Neuronal stem cell (in vitro differentiated cells): Measurements from ENCODE around the gene RAPGEF6.

Source experiments
- DNase-seq: peaks from one replicate; pipeline ENCODE4 v3.0.0-alpha.2; 2013; ENCODE audit warnings: low spot score
- H2AFZ ChIP-seq: one replicate; pipeline ENCODE4 v1.6.1; 2013; ENCODE audit warnings: mild to moderate bottlenecking, low read length, inconsistent platforms
- H2AK5ac ChIP-seq: 2 replicates; pipeline ENCODE4 v1.6.1; 2013; ENCODE audit warnings: low read depth, mild to moderate bottlenecking, inconsistent platforms, low read length, moderate library complexity, mixed read lengths
- H2BK120ac ChIP-seq: 2 replicates; pipeline ENCODE4 v1.6.1; 2013; ENCODE audit warnings: low read depth, mild to moderate bottlenecking, inconsistent platforms, low read length, moderate library complexity, mixed read lengths
- H2BK12ac ChIP-seq: one replicate; pipeline ENCODE4 v1.6.1; 2013; ENCODE audit warnings: low read length, inconsistent platforms
- H2BK15ac ChIP-seq: 2 replicates; pipeline ENCODE4 v1.6.1; 2013; ENCODE audit warnings: mild to moderate bottlenecking, low read length, inconsistent platforms, mixed read lengths
- H2BK5ac ChIP-seq: one replicate; pipeline ENCODE4 v1.6.1; 2013; ENCODE audit warnings: inconsistent platforms, mild to moderate bottlenecking, low read length, moderate library complexity
- H3K14ac ChIP-seq: one replicate; pipeline ENCODE4 v1.6.1; 2013; ENCODE audit warnings: low read length, inconsistent platforms
- H3K18ac ChIP-seq: 2 replicates; pipeline ENCODE4 v1.6.1; 2013; ENCODE audit warnings: low read length, inconsistent platforms
- H3K23ac ChIP-seq: 2 replicates; pipeline ENCODE4 v1.6.1; 2013; ENCODE audit warnings: low read depth, mild to moderate bottlenecking, mixed read lengths, low read length, inconsistent platforms; ENCODE audit not compliant: poor library complexity
- H3K27ac ChIP-seq: replicated peaks from 3 replicates; pipeline ENCODE4 v1.5.1; 2013; ENCODE audit warnings: low read length, inconsistent platforms
- H3K27me3 ChIP-seq, 3 experiments: 2 replicates each; pipeline ENCODE4 v1.6.1; 2013; ENCODE audit warnings: low read length in 3 of 3, mild to moderate bottlenecking in 2 of 3, inconsistent platforms in 1 of 3, low read depth in 1 of 3, mixed read lengths in 1 of 3, moderate library complexity in 1 of 3; ENCODE audit not compliant: control insufficient read depth in 3 of 3, insufficient read depth in 3 of 3
- H3K36me3 ChIP-seq, 2 donors: replicated peaks in 1 of 2; 2 replicates each; pipeline ENCODE4 v1.6.1; 2013; ENCODE audit warnings: low read length in 2 of 2; ENCODE audit not compliant: control insufficient read depth in 2 of 2, insufficient read depth in 2 of 2
- H3K4ac ChIP-seq: 2 replicates; pipeline ENCODE4 v1.6.1; 2013; ENCODE audit warnings: inconsistent platforms, mild to moderate bottlenecking, low read length, moderate library complexity
- H3K4me1 ChIP-seq, 2 donors: 1 replicate in 1 of 2; 2 replicates in 1 of 2; pipeline ENCODE4 v1.6.1; 2013; ENCODE audit warnings: low read length in 2 of 2, low read depth in 1 of 2; ENCODE audit not compliant: control insufficient read depth in 2 of 2, insufficient read depth in 1 of 2
- H3K4me2 ChIP-seq: one replicate; pipeline ENCODE4 v1.6.1; 2013; ENCODE audit warnings: mild to moderate bottlenecking, low read length, inconsistent platforms; ENCODE audit not compliant: insufficient read depth, poor library complexity, severe bottlenecking
- H3K4me3 ChIP-seq, 2 donors: 2 replicates each; pipeline ENCODE4 v1.5.1; 2013; ENCODE audit warnings: low read length in 2 of 2, mild to moderate bottlenecking in 2 of 2, inconsistent platforms in 1 of 2, moderate library complexity in 1 of 2
- H3K79me1 ChIP-seq: one replicate; pipeline ENCODE4 v1.6.1; 2013; ENCODE audit warnings: low read depth, mild to moderate bottlenecking, inconsistent platforms, low read length, moderate library complexity
- H3K9ac ChIP-seq: one replicate; pipeline ENCODE4 v1.6.1; 2013; ENCODE audit warnings: mild to moderate bottlenecking, low read depth, low read length, inconsistent platforms; ENCODE audit not compliant: poor library complexity
- H3K9me3 ChIP-seq, 2 donors: replicated peaks in 1 of 2; 2 replicates each; pipeline versions ENCODE3 to v1.6.1; 2013; ENCODE audit warnings: low read length in 2 of 2, mild to moderate bottlenecking in 2 of 2, inconsistent platforms in 1 of 2, low read depth in 1 of 2, mixed read lengths in 1 of 2, moderate library complexity in 1 of 2; ENCODE audit not compliant: control insufficient read depth in 2 of 2, insufficient read depth in 1 of 2
- H4K8ac ChIP-seq: one replicate; pipeline ENCODE4 v1.6.1; 2013; ENCODE audit warnings: low read depth, mild to moderate bottlenecking, inconsistent platforms, low read length, moderate library complexity
- H4K91ac ChIP-seq: one replicate; pipeline ENCODE4 v1.6.1; 2013; ENCODE audit warnings: low read length, low read depth, mild to moderate bottlenecking, inconsistent platforms; ENCODE audit not compliant: poor library complexity
- WGBS, 2 donors: extraction: QIAGEN DNeasy Blood & Tissue Kit; methylation state at CpG; one replicate each; pipeline ENCODE4 v1.1.7; 2013; ENCODE audit warnings: missing lambda C conversion rate in 2 of 2, mixed read lengths in 1 of 2; ENCODE audit not compliant: insufficient read length in 2 of 2, insufficient replicate concordance in 1 of 2; ENCODE audit errors: extremely low coverage in 2 of 2; 5-methylcytosine and 5-hydroxymethylcytosine counted together

The RAPGEF6 gene

DNA sequence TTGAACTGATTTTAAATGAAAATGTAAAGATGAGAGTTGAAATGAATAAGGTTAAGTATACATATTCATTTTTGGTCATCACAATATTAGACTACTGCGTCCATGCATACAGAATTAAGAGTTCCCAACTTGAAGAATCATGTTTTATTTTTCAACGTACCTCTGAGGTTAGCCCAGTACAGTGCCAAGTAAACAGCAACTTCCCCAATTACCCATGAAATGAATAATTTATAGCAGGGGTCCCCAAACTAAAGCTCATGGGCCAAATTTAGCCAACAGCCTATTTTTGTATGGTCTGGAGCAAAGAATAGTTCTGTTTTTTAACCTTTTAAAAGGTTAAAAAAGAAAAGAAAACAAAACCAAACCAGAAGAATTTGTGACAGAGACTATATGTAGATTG, 203.2 kb downstream of the RAPGEF6 start:
- Histone ChIP-seq H3K79me1 (no peaks in the 10 kb centered on the region), H4K91ac (no peak overlapping the region), H2BK5ac (no peak overlapping the region), H3K23ac (no peak overlapping the region), H3K4me2 (no peak overlapping the region), H3K27me3 (no peaks in the 10 kb centered on the region), H3K18ac (no peak overlapping the region), H2BK12ac (no peak overlapping the region), H2AK5ac (no peak overlapping the region), H3K4ac (no peak overlapping the region), H3K4me3 (no peak overlapping the region), H3K27ac (no peak overlapping the region), H3K9ac (no peak overlapping the region), H3K36me3 (peaks cover 10 to 96% of the 10 kb centered on the region in 2 donors), H3K4me1 (no peaks in the 10 kb centered on the region), H2BK15ac (no peak overlapping the region), H3K14ac (no peak overlapping the region), H3K9me3 (no peaks in the 10 kb centered on the region), H2BK120ac (no peak overlapping the region), H4K8ac (no peak overlapping the region), H2AFZ (no peak overlapping the region)
- whole genome bisulfite sequencing, 2 donors: no CpG with 5 or more reads among the region's 2 CpGs
- no peak for DNase-seq

DNA sequence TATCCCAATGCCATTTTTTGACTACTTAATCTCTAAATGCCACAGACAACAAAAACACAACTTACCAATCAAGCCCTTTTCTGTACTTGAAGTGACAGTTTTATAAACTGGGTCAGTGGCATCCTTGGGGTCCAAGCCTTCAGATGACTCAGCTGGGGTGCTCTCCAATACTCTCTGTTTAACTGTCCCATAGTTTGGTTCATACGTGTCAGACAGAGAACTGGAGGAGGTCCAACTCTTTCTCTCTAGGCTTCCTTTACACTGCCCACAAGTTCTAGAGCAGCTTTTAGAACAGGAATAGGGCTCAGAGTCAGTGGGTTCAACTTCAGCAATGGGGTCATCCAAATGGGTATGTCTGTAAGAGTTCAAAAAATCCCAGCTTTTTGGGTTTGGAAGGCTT, 204.2 kb downstream of the RAPGEF6 start:
- Histone ChIP-seq H3K18ac (no peak overlapping the region), H2BK5ac (no peak overlapping the region), H3K4me1 (no peaks in the 10 kb centered on the region), H3K14ac (no peak overlapping the region), H3K23ac (no peak overlapping the region), H3K4me2 (no peak overlapping the region), H2AFZ (no peak overlapping the region), H3K4ac (no peak overlapping the region), H2BK15ac (no peak overlapping the region), H3K27me3 (no peaks in the 10 kb centered on the region), H3K79me1 (no peaks in the 10 kb centered on the region), H4K91ac (no peak overlapping the region), H2BK12ac (no peak overlapping the region), H3K9me3 (no peaks in the 10 kb centered on the region), H2AK5ac (no peak overlapping the region), H3K27ac (no peak overlapping the region), H2BK120ac (no peak overlapping the region), H4K8ac (no peak overlapping the region), H3K9ac (no peak overlapping the region), H3K4me3 (no peak overlapping the region), H3K36me3 (peaks cover 10 to 94% of the 10 kb centered on the region in 2 donors)
- DNase-seq: no peak
- WGBS, 2 donors: no CpG with 5 or more reads among the region's 1 CpG

DNA sequence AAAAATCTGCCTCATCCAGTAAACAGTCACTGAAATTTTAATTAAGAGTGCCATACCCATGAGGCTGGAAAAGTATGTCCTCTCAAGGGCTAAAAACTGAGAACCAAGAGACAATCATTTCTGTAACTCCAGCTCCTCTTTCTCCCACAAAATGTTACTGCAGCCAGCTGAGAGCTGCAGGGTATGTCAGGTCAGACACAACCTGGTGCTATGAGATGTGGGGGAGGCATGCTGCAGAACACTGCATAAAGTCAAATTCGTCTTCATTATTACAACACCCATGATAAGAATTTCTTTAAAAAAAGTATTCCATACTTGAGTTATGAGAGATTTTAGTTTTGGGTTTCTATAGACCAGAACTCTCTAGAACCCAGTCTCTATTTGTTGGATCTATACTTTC, 209.0 kb downstream of the RAPGEF6 start:
- no peak overlapping the region for H3K27ac ChIP-seq
- no peaks in the 10 kb centered on the region for H3K79me1 ChIP-seq
- H2BK12ac ChIP-seq: no peak overlapping the region
- H2BK15ac ChIP-seq: no peak overlapping the region
- no peaks in the 10 kb centered on the region for H3K27me3 ChIP-seq
- no CpG with 5 or more reads among the region's 1 CpG for WGBS, 2 donors
- no peaks in the 10 kb centered on the region for H3K4me1 ChIP-seq
- no peak overlapping the region for H3K9ac ChIP-seq
- peaks cover 7 to 80% of the 10 kb centered on the region in 2 donors for H3K36me3 ChIP-seq
- no peak overlapping the region for H3K23ac ChIP-seq
- H3K14ac ChIP-seq: no peak overlapping the region
- no peak overlapping the region for H2AFZ ChIP-seq
- H3K18ac ChIP-seq: no peak overlapping the region
- H2AK5ac ChIP-seq: no peak overlapping the region
- no peak for DNase-seq
- H3K9me3 ChIP-seq: no peaks in the 10 kb centered on the region
- no peak overlapping the region for H3K4me2 ChIP-seq
- no peak overlapping the region for H4K8ac ChIP-seq
- H2BK5ac ChIP-seq: no peak overlapping the region
- H3K4me3 ChIP-seq: no peak overlapping the region
- H4K91ac ChIP-seq: no peak overlapping the region
- no peak overlapping the region for H3K4ac ChIP-seq
- H2BK120ac ChIP-seq: no peak overlapping the region

DNA sequence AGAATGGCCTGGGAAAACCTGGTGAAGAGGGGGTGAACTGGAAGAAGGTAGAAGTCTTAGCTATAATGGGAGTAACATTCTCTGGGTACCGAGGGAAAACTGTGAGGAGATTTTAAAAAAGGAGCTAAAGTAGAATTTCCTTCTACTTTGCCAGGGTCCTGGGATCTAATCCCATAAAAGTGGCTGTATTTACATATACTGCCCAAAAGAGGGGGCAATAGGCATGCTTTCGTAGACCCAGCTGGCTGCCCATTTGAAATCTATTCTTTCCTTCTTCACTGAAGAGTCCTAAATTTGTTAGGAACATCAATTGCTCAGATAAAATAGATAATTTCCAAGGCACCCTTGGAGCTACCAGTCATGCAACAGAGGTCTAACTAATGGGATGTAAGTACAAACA, 212.0 kb downstream of the RAPGEF6 start:
- no peak overlapping the region for H2AFZ ChIP-seq
- H2BK15ac ChIP-seq: no peak overlapping the region
- H3K4ac ChIP-seq: no peak overlapping the region
- no peak overlapping the region for H3K4me3 ChIP-seq
- no peaks in the 10 kb centered on the region for H3K79me1 ChIP-seq
- no peak overlapping the region for H2AK5ac ChIP-seq
- H4K8ac ChIP-seq: no peak overlapping the region
- H3K27me3 ChIP-seq: no peaks in the 10 kb centered on the region
- H2BK120ac ChIP-seq: no peak overlapping the region
- no peak overlapping the region for H3K18ac ChIP-seq
- H3K14ac ChIP-seq: no peak overlapping the region
- H3K4me1 ChIP-seq: no peaks in the 10 kb centered on the region
- no peaks in the 10 kb centered on the region for H3K9me3 ChIP-seq
- H4K91ac ChIP-seq: no peak overlapping the region
- H3K27ac ChIP-seq: no peak overlapping the region
- H3K4me2 ChIP-seq: no peak overlapping the region
- H3K9ac ChIP-seq: no peak overlapping the region
- H3K36me3 ChIP-seq: peaks cover 4 to 58% of the 10 kb centered on the region in 2 donors
- DNase-seq: no peak
- H2BK12ac ChIP-seq: no peak overlapping the region
- no peak overlapping the region for H3K23ac ChIP-seq
- no CpG with 5 or more reads among the region's 2 CpGs for WGBS, 2 donors
- H2BK5ac ChIP-seq: no peak overlapping the region
